Amniotic stem cell (primary cell): ENCODE data around the gene TLE3.

Experiments
- DNase-seq: peaks from one replicate; lab custom pipeline; 2025; lab: John Stamatoyannopoulos, UW

The TLE3 gene

DNA sequence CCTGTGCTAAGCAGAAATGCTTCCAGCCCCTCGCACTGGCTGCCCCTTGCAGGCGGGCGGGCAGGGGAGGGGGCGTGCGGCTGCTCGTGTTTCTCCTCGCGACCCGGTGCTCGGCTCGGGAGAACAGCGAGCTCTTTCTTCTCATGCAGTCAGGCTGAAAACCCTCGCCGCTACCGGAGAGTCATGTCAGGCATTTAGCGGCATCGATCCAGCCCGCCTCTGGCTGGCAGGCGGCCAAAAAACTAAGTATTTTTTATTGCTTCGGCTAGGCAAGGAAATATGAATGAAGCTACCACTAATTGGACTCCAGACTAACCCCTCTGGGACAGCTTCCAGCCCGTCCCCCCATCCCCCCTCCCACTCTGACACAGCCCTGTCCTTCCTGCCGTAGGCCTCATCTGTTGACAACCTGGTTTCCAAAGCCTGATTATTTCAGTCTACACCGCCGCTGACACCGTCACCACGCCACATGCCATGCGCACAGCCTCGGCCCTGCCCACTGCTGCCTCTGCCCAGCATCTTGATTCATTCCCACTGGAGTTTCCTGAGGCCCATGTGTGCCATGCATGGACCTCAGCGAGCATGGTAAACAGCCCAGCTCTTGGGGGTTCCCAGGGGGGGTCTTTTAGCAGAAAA lies 35.3 kb downstream of the TLE3 start:
- DNase-seq: no peak

DNA sequence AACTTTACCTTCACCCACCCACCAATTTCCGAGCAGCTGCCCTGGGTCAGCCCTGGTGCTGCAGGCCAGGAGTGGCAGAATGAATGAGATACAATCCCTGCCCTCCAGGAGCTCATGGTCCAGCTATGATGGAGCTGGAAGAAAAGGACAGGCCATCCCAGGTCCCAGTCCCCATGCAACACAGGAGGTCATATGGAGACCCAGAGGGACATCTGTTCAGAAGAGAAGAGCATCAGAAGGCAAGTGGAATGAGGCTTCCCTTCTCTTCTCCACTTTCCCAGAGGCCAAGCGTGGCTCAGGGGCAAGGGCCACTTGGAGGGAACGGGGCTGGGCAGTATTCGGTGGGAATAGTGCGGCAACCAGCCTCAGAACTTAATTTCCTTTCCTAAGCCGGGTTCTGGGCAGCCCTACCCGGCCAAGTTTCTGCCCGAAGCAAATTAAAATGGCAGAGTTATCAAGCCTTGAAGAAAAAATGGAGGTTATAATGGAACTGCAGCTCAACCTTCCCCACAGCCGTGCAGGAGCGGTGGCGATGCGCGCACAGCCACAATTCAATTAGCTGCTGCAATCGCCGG lies 35.9 kb downstream of the TLE3 start:
- DNase-seq: no peak

DNA sequence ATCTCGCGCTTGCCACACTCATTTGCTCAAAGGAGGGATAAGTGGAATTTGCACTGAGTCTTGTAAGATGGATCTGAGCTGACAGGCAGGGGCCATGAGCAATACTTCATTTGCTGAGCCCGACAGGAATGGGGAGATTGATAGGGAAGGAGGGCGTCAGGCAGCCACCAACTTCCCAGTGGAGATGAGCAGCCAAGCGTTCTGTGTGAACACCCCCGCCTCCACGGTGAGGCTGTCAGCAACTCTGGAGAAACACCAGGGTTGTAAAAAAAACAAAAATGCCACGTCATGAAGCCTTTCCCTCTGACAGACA lies 36.8 kb downstream of the TLE3 start:
- DNase-seq: no peak

DNA sequence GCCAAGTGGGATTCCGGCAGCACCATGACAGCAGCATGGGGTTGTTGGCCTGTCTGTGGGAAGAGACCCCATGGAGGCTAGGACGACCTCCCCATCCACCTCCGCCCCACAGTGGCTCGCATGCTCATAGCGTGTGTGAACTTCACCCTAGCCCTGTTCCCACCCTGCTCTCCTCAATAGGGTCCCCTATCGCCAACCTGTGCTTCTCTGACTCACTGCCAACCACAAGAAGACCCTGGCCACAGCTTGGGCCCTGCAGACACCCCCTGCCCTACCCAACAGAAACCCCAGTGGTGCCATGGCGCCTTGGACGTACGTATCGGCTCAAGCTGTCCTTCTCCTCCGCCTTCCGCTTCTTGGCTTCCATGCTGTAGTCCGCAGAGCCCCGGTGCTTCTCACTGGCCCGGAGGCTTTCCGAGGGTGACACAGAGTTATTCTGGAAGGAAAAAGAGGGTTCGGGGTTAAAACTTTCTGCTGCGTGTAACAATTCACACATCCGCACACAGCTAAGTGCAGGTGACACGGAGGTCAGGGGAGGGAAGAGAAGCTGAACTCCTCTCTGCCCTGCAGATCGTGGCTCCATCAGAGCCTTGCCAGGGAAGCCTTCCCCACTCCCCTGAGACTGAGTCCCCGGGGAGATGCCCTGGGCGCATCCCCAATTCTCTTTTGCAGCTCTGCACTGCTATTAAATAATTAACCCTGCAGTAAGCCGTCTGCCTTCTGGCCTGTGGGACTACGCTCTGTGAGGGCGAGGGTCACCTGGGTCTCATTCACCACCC lies 37.3 kb downstream of the TLE3 start:
- DNase-seq: no peak

DNA sequence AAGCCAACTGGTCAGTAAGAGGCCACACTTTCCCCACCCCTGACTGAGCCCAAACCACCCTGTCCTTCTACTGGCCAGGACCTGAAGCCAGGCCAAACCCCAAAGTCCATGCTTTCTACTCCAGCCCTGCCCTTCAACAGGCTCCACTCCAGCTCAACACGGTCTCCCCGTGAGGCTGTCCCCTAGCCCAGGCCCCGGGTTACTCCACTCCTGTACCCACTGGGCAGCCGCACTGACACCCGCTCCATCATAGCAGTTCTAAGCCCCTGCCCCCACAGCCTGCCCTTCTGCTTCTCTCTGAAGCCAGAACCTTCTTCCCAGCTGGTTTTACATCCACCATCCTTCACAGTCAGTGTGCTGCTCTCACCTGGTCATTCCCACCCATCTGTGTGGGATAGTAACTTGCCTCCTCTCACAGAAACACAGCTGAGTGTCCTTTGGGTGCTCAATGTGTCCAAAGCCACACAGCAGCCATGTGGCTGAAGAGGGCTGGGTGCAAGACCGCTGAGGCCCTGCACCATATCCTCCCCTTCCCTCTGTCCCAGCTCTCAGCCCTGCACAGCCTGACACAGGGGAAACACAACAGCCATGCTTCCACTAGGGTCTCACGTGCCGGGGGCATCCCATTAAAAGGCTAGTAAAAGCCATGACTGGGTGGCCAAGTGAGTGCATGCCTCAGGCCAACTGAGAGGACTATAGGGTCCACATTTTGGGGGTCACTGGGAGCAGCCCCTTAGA lies 38.1 kb downstream of the TLE3 start:
- no peak for DNase-seq

DNA sequence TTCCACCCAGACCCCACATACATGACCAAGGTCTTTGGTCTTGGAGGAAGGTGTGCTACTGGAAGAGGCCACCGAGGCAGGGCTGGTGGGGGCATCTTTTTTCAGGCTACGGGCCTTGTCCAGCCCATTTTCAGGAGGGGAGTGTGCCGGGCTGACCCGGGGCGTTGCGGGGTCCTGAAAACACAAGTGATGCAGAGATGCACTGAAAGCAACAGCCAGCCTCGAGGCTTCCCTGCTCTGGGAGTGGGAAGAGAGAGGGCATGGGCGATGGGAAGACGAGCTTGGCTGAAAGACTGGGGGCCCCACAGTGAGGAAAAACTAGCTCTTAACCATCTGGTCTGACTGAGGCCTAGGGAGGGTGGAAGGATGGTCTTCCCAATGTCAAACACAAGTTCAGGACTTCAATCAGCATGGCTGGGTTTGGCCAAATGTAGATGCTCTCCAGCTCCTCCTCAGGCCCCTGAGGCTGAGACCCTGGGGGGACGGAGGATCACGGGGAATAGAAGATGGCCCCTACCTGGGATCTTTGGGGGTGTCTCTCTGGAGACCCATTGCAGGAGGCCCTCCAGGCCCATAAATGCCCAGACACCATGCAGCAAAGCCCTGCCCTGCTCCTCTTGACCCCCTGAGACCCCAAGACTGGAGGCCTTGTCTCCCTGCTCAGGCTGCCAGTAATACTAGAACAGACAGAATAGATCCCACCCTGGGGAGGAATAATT lies 38.9 kb downstream of the TLE3 start:
- DNase-seq: no peak

DNA sequence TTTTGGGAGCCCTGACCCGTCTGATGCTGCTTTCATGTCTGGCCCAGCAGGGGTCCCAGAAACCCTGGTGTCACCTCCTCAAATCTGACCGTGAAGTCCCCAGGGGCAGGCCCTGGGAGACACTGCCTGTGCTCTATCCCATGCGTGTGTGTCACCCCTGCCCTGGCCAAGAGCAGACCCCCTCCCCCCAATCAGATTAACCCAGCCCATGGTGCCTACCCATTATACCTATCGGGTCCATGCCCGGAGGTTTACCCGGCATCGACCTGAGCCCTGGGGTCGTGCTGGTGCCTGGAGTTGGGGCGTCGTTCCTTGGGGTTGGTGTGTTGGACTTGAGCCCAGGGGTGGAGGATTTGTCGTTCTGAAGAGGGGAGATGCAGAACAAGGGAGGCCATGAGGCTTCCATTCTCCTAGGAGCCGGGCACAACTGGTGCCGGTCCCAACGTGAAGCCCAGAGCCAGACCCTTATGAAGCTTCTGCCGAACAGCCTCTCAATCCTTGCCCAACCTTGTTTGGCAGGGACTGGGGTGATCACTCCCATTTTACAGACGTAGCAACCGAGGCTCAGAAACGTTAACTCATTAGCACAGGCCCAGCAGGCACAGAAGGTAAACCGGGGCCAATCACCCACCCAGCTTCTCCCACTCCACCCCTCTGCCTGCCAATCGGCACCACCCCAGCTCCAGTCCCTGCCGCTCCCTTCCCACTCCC lies 39.6 kb downstream of the TLE3 start:
- DNase-seq: no peak

DNA sequence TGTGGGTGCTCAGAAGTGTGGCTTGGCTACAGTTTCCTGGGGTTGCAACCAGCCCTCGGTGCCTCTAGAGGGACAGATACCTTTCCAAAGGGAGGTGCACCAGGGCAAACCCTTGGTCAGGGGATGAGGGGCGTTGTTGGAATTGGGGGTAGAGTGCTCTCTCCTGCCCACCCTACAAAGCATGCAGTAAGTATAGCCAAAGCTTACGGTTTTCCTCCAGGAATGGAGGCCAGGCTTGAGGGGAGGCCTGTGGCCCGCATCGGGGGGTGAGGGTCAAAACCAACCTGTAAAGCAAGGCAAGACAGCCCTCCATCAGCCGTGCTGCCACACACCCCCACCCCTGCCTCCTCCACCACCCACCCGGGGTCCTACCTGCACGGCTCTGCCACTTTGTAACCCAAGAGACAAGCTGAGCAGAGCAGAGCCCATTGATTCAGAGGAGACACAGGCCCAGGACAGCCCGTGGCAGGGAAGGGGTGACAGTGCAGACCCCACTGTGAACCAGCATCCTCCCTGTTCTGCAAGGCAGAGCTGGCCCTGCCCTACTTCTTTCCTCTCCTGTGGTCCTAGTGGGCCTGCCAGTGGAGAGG lies 41.5 kb downstream of the TLE3 start:
- no peak for DNase-seq

DNA sequence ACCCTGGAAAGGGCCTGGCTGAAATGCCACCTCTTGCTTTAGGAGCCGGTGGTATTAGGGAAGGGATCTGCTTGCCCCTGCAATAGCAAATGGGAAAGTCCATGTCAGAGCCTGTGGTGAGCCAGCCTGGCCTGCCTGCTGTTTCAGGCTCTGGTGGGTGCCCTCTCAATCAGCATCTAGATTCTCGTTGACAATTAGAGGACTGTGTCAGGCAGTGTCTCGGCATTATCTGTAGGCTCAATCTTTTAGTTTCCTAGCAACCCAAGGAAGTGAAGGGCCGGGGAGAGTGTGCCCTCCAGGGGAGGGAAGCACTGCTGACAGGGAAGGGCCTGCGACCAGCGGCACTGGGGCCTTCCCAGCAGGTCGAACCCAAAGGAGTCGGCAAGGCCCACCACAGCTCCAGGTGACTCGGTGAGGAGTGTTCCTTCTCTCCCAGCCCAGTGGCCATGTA lies 42.1 kb downstream of the TLE3 start:
- DNase-seq: no peak

DNA sequence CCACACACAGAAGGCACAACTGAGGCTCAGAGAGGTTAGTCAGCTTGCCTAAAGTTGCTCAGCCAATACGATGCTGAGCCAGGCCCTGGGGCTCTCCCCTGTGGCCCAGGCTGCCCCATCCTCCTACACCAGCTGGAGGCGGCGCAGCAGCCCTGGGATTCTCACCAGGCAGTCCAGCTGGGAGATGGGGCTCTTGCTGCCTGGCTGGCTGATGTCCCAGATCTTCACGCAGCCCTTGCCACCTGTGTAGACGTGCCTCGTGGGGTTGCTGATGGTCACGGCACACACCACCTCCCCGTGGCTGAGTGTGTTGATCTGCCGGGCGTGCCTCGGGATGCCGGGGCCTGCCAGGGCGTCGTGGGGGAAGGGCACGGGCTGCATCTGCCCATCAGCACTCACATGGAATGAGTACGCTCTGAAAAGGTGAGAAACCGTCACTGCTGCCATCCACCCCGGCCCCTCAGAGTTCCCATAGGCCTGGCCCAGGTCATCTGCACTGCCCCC lies 42.8 kb downstream of the TLE3 start:
- DNase-seq: no peak

DNA sequence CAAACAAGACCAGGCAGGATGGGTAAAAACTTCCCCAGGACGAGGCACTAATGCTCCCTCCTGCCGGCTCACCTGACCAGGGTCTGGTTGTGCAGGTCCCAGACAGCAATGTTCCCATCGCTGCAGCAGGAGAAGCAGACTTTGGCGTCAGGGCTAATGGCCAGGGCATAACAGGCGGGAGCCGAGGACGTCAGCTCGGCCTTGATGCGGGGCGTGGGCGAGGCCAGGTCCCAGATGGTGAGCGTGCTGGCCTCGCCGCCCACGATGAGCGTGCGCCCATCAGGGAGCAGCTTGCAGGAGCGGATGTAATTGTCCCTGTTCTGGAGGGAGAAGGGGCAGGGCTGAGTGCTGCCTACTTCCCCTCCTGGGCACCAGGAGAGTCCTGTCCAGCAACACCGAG lies 43.4 kb downstream of the TLE3 start:
- no peak for DNase-seq

DNA sequence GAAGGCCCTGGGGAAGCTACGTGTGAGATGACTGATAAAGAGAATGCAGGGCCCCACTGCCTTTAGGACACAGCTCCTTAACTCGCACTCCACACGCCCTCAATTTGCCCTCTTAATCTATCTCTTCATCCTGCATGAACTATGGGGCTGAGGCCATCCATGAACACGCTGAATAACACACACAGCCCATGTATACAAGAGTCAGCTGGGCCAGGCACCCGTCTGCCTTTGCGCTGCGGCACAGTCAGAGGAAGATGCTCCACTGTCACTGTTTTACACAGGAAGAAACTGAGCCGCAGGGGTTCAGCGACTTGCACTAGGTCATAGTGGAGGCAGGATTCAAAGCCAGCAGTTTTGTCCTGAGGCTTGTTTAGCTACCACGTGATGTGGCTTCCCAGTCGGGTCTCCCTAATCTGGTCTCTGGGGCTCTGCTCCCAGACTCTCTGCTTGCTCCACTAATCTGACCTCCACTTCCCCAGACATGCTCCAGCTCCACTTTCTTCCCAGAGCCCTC lies 43.9 kb downstream of the TLE3 start:
- no peak for DNase-seq

DNA sequence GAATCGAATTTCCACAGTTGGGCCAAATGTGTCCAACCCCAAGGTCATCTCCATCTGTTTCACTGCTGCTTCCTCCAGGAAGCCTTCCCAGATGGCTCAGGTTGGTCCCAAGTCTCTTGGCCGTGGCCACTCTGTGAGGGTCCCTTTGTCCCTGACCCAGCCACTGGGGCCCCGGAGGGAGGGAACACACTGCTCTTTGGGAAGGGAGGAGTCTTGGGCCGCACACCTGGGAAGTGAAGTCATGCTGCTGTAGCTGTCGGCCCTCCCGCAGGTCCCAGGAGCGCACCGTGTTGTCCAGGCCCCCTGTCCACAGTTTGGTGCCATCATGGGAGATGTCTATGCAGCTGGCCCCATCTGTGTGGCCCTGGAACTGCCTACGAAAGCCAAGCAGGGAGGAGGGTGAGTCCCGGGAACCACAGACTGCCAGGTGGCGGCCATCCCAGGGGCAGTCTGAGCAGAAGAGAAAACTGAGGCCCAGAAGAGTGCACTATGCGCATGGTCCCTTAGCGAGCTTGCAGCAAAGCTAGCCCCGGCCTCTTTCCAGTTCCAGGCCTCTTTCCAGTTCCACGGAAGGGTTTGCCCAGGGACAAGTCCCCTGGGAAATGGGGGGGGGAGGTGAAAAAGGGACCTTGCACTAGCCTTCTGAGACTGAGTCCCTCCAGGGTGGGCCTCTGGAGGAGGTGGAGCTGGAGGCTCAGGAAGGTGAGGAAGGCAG lies 44.6 kb downstream of the TLE3 start:
- no peak for DNase-seq

DNA sequence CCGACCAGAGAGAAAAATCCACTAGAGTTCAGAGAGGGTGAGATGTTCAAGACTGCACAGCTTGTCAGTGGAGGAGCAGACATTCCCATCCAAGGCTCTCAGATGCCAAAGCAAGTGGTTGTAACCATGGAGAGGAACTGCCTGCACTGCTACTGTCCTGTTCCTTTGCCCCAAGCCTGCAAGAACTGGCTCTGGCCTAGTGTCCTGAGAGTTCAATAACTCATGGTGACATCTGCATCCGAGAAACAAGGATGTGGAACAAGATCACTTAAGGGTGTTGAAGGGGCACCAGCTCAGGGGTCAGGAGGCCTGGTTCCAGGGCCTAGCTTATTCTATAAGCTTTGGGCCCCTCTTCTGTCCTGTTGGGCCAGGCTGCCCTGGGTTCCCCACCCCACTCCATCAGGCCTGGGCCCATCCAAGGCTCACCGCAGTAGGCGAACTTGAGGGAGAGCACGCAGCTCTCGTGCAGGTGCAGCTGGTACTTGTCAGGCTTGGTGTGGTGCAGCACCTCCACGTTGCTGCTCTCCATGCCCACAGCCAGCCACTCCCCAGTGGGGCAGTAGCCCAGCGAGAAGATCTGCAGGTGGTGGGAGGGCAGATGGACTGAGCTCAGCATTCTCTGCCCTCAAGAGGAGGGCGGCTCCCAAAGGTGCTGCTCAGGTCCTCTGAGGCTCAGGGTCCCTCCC lies 45.6 kb downstream of the TLE3 start:
- no peak for DNase-seq

DNA sequence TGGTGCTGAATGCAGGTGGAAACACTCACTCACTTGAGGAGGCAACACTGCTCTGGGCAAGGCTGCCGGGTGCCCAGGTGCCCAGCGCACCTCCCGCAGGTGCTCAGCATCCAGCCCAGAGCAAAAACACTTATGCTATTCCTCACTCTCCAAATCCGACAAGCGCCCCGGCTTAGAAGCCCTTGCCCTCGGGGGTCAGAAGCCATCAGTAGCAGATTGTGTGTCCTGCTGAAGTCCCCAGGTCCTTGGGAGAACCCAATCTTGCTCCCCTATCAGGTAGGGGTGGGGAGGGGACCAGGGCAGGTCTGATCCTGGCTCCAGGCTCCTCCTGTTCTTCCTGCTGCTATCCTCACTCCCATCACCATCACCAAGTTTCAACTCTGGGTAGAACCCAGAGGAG lies 46.7 kb downstream of the TLE3 start:
- no peak for DNase-seq

DNA sequence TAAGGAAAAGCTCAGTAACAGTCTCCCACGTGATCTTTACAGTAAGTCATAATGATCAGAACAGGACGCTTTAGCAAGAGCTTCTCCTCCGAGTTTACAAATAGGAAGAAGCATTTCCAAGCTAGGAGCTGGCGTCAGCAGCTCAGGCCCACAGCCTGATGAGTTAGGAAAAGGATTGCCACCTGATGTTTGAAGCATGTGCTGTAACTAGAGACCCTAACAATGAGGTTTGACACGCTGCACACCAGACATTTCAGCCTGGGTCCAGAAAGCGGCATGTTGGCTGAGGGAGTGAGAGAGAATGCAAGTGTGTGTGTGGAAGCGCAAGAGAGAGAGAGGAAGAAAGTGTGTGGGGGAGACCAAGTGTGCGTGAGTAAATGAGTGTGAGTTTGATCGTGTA lies 47.3 kb downstream of the TLE3 start:
- DNase-seq: no peak

DNA sequence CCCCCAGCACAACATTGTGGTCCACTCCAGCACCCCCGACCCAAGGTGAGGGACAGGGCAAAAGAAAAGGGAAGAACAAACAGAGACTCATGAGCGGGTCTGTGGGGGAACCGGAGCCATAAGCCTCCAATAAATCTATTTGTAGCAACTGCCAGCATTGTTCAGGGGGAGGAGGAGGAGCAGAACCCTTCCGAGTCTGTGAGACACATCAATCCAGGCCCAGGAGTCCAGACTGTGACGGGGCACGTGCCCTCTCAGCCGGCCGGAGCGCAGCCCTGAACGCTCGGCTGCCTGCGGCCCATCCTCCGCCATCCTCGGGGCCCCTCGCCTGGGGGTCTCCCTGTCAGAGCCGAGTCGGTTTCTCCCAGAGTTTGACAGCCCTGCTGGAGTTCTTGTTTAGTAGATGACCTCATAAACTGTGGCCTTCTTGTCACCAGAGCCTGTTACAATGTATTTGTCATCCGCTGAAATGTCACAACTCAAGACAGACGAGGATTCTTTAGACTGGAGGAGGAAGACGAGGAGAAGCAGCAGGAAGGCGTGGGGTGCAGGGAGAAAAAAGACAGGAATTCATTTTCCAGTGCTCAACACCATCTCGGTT lies 47.9 kb downstream of the TLE3 start:
- DNase-seq: no peak

DNA sequence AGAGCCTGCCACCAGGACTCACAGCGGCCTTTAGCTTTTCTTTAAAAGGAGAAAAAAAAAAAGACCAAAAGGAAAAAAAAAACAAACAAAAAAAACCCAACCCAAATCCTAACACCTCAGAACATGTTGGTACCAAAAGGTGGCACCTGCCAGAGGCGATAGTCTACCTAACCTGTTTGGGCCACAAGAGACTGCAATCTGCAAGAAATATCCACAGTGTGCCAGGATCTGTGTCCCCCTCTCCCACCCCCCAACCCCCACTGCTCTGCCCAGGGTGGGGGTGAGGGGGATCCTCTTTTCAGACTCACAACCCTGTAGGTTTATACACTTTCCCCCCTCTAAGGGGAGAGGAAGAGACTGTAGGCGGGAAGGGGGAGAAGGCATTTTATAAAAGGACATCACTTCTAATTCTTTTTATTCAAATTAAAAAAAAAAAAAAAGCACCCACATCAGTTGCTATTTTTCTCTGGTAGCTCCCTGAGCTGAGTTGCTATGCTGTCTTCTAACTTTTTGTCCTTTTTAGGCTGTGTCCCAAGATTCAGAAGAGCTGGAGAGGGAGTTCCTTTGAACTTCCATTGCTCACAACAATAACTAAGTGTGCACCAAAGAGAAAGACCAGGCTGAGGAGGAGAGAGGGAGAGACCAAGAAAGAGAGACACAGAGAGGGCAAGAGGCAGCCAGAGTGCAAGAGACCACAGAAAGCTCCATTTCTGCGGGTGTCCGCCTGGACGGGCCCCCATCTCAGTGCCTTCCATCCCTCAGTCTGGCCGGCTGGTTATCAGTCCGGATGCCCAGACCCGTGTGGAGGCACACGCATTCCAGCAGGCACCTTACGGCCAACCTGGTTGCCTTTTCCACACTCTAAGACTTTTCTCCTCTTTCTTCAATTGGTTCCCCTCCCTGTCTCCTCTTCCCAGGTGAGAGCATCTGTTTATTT lies 48.9 kb downstream of the TLE3 start:
- DNase-seq: no peak
